Hippocampal formation (tissue), 2 donors: ENCODE measurements around the gene THRB.

Experiments used
- DNase-seq, 2 donors: peaks; one replicate each; lab custom pipeline; 2025; lab: John Stamatoyannopoulos, UW

THRB gene

DNA sequence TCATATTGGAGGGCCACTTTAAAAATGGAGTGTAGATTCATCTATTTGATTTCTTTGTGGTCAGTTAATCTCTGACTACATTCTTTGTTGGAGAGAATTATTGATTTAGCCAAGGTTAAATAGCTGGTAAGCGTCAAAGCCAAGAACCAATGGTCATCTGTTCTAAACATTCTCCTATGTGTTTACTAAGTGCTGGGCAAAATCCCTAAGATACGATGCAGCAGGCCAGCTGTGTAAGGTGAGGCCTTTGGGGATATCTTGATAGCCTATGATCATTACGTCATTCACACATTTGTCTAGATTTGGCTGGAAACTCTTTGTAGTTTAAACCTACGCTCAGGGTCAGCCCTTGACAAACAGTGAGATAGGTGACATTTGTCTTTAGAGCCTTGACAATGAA lies 313.4 kb downstream of the THRB start:
- no peak for DNase-seq

DNA sequence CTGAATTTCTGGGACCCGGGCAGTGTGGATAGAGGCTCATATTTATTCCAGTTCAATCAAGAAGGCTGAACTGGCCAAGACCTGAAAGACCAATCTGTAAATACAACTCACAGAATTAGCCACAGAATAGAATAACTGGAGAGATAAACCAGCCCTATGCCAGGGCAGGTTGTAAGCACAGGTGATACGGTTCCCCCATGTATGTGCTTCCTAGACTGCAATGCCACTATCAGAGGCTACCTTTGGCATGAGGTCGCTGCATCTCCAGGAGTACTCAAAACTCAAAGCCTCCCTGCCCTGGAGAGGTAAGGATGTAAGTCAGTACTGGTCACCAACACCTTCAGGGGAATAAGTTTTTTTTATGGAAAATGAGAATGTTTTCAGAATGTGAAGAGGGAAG lies 314.0 kb downstream of the THRB start:
- no peak for DNase-seq

DNA sequence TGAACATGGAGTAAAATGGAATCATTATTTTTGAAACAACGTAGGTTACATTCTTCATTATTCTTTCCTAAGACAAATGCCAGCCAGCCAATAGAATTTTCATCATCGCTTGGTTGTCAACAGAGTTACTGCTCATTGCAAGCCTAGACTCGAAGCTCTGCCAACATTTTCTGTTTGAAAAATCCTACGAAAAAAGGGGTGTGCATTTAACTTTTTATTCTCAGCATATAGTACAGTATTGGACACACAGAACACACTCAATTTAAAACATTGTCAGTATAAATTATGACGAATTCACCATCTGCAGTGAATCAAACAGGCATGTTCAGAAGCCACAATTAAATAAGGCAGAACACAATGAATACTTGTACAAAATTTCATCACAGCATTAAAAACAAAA lies 317.4 kb downstream of the THRB start:
- no peak for DNase-seq

DNA sequence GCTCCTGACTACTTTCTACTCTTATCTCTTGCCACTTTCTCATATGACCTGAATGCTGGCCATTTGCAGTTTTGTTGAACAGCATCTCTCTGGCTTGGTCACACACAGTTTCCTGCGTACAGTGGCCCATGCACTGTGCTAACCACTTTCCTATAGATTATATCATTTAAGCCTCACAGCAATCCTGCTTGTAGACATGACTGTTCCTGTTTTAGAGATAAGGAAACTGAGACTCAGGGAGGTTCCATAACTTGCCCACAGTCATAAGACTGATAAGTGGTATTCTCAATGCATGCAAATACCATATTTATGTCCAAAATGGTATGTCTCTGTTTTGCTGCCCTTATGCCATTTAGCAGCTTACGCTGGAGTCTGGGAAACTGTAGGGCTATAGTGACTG lies 320.0 kb downstream of the THRB start:
- no peak for DNase-seq

DNA sequence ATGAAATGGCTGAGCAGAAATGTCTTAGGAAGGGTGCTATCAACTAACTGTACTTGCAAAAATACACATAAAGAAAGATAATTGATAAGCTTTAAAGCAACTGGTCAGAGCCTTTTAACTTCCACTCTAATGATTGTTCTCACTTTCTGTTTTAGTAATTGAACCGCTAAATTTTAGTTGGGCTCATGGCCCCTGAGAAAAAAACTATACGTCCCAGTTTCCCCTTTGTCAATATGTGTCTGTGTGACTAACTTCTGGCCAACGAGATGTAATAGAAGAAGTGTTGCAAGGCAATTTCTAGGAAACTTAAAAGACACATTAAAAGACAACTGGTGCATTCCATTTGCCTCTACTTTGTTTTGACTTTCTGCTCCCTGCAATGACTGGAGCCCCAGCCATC lies 325.7 kb downstream of the THRB start:
- no peak for DNase-seq

DNA sequence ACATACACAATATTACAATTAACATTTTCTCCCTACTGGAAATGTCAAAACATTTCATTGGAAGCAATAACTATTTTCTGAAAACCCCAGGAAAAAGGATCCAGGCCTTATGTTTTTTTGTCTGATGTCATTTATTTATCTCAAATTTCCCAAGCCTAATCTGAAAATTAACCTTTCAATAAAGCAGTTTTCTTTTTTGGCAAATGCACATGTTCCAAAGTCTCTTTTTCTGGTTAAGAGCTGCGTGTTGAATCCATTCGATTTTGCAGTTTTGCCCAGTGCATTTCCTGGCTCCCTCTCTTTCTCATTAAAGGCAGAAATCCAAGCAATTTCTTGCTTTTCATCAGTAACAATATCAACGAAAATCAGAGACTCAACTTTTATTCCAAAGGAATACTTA lies 327.2 kb downstream of the THRB start:
- no peak for DNase-seq

DNA sequence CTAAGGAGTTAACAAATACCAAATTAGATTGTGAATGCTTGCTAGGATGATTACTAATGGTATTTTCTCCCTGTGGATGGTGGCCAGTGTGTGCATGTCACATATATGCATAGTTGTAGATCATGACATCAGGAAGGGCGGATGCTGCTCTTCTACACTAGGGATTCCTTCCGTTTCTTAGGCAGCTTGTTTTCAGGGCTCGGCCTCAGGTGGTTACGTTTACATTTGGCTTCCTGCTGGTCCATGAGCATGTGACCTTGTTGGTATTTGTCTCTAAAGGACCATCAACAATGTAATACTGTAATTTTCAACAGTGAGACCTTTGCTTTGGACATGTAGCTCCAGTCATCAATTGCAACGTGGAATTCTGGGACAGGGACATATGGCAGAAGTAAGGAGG lies 328.1 kb downstream of the THRB start:
- no peak for DNase-seq

DNA sequence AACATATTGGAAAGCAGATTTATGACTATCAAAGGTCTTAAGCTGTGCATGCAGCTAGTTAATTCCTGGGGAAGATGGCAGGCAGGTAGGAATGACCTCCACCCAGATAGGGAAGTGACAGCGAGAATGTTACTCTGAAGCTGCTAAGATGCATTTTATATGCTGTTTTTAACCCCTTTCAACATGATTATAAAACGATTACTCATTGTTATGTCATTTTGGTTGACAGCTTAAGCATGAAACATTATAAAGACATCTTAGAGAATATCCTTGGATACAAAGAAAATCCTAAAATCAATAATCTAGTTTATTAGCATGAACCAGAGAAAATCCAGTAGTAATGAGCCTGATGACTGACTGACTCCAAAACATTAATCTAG lies 329.1 kb downstream of the THRB start:
- no peak for DNase-seq

DNA sequence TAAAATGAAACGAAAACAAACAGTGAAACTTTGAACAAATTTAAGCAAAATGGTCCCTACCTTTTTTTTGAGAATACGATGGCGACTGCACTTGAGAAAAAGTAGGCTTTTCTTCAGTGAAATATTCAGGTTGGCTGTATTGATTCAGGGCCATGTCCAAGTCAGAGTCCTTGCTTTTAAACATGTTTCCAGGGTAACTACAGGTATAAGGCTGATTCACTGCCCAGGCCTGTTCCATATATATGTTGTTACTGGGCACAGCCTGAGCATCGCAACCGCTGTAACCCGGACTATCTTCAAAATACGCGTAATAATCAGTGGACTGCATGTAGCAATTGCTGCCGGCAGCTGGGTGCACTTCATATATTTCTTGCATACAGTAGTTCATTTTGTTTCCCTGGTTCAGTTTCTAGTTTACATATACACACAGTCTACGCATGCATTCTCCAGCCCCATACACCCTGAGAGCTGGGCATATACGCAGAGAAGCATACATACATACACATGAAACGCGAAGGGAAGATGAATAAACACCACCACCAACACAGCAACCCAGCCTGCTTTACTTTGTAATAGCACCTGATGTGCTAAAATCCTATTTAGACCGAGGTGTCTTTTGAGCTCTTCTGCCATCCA lies 329.6 kb downstream of the THRB start:
- no peak for DNase-seq

DNA sequence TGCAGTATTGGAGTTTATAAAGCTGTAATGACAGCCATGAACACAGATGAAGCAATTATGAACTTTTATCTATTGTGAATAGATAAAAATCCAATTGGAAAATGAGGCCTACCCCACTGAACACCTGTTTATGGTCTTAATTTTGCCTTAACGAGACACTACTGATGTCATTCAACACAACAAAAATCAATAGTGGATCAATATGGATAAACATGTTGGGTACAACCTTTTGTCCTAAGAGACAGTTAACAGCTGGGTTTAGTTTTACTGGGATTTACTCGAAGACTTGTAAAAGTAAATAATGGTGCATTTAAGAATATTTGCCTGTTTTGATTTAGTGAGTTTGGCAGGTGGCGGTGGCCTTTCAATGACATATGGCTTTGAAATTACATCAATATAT lies 331.7 kb downstream of the THRB start:
- DNase-seq: no peak

DNA sequence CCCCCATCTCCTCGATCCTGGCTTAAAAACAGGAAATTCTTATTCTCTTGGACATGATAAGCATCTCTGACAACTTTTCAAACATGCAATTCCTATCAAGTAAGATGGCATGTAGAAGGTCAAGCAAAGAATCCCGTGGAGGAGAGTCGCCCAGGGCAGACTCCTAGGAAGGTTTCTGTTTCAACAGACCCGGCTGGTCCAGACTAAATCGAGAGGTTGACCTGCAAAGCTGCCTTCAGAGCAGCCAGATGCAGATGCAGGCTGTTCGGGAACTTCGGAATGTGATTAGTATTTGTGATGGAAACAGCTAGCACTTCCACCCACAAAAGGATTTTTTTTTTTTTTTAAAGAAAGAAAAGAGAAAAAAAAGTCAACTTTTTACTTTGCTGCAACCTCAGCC lies 332.8 kb downstream of the THRB start:
- no peak for DNase-seq

DNA sequence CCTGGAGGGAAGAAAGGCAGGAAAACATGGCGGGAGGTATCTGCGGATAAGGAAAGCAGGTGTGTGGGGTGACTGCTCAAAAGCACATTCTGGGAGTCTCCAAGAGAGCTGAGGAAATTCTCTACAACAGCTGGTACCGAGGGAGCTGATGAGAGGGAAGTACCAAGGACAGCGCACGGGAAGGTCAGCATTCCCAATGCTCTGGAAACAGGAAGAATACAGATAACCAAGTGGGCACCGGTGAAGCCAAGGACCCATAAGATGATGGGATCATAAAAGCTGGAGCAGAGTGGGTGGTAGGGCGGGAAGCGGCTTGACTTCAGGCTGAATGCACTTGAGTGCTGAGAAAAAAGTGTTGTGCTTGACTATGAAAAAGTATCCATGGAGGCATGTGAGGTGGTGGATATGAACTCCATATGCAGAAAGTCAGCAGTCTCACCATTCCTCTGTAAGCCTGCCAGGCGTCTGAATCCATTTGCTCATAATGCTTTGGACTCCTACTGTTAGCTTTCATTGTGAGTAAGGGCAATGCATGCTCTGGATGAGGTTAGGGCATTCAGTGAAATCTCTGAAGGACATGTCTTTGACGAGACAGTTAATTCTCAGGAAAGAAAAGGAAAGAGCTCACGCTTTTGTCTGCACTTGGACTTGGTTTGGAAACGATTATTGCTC lies 334.1 kb downstream of the THRB start:
- no peak for DNase-seq

DNA sequence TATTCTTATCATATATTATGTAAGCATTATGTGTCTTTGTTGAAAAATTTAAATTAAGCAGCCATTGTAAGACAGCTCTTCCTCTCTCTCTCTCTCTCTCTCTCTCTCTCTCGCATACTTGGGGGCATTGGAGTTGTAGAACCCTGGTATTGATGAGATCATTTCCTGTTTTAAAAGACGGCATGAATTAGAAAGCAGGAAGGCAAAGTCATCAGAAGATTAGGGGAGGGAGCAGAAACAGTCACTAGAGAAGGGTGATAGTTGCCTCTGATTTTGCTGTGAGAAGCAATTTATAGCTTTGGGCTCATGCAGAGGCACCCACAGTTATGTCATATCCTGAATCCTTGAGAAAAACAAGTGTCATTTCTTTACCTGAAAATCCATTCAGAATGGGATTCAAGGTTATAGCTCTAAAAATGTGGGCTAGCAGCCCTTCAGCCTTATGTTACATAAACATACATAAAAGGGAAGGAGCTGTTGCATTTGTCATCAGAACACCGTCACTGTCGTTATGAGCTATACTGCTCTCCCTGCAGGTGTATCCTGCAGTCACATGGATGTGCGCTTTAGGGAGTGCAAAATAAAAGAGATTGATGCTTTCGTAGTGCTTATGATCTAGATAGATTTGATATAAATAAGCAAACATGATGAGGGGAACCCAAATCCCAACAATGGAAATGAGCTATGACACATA lies 335.7 kb downstream of the THRB start:
- no peak for DNase-seq

DNA sequence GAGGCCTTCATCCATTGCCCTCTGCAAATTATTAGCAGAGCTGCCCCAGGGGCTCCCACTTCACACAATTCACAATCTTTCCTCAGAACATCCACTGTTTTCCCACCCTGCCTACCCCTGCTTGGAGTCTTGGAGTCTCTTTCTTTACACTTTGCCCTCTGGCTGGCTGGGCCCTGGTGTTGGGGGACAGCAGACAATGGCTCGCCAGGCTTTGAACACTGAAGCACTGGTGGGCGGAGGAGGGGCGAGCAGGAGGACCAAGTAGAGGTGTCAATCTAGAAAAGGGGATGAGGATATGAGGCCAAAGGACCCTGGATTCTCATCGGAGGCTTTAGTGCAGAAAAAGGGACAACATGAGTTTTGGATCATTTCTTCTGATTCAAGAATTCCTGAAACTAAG lies 337.5 kb downstream of the THRB start:
- no peak for DNase-seq

DNA sequence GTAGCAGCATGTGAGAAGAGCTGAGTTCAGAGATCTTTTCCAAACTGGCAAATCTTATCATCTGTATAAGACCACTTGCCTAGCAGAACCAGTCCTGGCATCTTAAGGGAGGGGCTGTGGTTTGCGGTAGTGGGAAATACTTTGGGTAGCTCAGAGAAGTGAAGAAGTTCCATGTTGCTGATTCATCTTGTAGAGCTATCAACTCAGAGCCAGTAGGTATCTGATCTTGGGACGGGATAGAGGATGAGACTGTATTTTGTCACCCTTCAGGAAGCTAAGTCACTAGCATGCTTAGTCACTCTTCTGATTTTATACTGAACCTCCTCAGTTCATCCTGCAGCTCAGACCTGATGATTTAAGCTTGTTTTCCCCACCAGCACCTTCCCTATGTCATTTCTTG lies 338.2 kb downstream of the THRB start:
- no peak for DNase-seq

DNA sequence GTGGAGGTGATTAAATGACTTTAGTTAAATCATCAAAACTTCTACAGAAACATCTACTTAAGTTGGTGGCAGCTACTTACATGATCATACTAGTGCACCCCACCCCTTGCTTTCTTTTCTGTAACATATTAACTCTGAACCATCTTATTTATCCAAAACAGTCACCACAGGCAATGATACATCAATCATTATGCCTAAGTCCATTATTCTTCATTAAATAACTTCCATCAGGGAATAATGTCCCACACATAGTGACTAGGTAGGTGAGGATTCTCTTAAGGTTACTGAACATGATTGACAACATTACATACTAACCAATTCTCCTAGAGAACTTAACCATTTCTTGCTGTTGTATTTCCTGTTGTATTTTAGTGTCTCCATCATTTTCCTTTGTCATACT lies 339.4 kb downstream of the THRB start:
- no peak for DNase-seq

DNA sequence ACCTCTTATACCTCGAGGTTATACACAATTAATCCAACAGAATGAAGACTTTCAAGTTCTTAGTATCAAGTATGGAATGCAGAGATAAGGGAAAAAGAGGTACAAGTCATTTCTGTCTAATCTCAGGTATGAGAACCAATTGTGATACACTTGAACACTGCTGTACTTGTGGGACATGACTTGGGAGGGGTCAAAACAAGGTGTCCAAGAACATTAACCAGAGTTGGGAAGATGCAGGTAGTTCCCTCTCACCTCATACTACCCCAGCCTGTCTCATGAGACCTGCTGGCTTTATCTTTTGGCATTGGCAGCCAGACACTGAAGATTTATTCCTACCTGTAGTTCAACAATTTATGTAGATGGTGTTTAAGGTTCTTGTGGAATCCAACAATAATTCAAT lies 339.9 kb downstream of the THRB start:
- no peak for DNase-seq

DNA sequence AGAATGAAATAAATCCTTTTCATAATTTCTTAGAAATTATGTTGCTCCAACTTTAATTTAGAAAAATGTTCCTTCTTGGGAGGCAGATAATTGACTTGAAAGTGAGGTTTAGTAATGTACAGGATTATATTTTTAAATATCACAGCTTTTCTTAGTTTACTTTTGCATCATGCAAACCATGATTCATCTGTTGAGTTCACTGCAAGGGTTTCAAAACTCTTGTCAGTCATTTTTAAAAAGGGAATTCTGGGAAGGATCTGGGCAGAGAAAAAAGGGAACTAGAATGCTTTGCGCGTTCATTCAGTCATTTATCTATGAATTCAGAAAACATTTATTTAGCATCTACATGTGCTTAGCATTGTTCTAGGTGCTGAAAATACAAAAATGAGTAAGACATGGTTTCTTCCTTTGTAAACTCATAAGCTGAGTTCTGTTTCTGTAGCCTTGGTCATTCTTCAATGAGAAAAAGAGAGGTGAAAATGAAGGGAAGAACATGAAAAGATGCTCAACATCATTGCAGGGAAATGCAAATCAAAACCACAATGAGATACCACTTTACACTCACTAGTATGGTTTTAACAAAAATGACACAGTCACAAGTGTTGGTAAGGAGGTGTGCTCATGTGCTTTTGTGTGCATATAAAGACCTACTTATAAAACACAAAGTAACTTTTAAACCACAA lies 340.5 kb downstream of the THRB start:
- no peak for DNase-seq

DNA sequence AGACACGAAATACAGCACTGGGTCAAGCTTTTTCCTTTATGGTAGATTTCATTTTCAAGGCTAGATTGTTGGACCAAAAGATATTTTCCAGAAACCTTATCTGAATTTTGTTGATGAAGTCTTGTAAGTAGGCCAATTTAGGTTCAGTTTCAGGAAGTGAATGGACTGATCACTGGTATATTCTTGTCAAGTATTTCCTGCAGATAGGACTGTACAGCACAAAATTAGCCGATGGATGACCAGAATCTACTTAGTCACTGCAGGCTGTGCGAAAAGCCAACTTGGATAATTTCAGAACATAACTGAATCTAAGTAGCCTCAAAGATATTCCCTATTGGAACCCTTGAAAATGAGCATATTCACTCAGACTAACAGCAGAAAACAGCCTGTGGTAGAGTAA lies 343.1 kb downstream of the THRB start:
- DNase-seq: no peak

DNA sequence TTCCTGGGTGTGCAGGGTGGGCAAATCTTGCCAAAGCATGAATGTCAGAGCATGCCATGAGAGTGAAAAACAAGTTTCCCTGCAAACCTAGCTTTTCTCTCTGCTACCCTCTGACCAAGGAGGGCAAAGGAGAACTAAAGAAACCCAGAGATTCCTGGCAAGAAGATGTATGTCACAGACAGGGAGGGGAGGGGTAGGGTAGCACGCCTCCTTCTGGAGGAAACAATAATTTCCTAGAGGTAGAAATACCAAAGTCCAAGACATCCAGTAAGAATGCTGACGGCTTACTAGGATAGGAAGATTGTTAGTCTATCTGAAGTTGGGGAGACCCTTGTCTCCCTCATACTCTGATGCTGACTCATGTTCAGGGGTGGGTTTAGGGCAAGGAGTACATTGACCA lies 345.6 kb downstream of the THRB start:
- DNase-seq: no peak

DNA sequence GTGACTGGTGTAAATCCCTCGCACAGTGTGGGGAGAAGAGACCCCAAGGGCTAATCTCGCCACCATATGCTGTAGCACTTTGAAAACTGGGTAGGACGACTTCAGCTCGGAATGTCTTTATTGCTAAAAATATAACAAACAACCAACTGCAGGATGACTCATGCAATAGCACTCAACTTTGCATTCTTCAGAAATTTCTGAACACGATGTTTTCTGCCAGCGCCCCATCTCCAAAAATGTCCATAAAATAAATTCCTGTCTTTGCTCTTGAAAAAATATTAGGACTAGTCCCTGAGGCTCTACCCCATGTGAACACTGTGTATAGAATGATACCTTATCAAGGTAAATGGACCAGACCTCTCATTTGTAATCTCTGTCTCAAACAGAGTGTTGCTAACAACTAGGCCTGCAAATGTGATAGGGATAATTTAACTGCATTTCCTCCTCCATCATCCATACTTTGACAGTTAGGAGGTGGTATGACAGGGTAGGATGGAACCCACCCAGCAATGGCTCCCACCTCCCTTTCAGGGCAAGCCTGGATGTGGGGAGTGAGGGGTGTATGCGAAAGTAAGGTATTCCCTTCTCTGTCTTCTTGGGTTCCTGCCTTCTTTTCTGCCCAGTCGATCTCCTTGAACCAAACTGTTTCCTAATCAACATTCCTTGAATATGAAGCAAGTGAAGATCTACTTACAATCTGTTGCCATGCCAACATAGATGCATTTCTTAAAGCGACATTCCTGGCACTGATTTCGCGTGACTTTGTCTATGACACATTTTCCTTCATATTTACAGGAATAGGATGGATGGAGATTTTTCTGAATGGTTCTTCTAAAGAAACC lies 348.4 kb downstream of the THRB start:
- DNase-seq: no peak

DNA sequence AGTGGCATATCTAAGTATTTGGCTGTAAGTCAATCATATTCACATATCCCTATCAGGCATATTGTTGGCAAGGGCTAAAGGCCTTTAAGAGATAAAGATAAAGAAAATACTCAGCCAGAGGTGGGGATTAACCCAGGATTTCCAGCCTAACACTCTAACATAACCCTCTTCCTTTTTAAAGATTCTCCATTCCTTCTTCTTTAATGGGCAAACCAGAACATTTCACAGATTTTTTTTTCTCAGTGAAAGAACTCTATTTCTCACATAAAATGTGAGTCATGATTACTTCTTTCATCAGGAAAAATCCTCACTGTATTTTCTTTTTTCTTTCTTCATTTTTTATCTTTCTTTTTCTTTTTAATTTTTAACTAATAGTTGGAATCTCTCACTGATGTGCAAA lies 349.2 kb downstream of the THRB start:
- DNase-seq: no peak
